Osteocyte (in vitro differentiated cells): ENCODE measurements around the gene WDR81. TPM values are rescaled to one million over a fixed set of nuclear protein-coding genes. Genes with fewer than 3 reads are reported as not detected.

Experiments used
- DNase-seq: peaks from one replicate; pipeline ENCODE4 v3.0.0; 2021; ENCODE audit warnings: mixed read lengths; ENCODE audit not compliant: unreplicated experiment; ENCODE audit errors: extremely low spot score
- H3K27ac Mint-ChIP-seq: one replicate; pipeline ENCODE4 v1.8.0; 2021; ENCODE audit warnings: mild to moderate bottlenecking, mixed read lengths; ENCODE audit not compliant: unreplicated experiment
- H3K27me3 Mint-ChIP-seq: one replicate; pipeline ENCODE4 v1.8.0; 2021; ENCODE audit warnings: mixed read lengths; ENCODE audit not compliant: unreplicated experiment
- H3K36me3 Mint-ChIP-seq: one replicate; pipeline ENCODE4 v1.8.0; 2021; ENCODE audit warnings: mixed read lengths; ENCODE audit not compliant: unreplicated experiment
- H3K4me1 Mint-ChIP-seq: one replicate; pipeline ENCODE4 v1.8.0; 2021; ENCODE audit warnings: mixed read lengths; ENCODE audit not compliant: unreplicated experiment
- H3K4me3 Mint-ChIP-seq: one replicate; pipeline ENCODE4 v1.8.0; 2021; ENCODE audit warnings: mild to moderate bottlenecking, moderate library complexity, mixed read lengths; ENCODE audit not compliant: unreplicated experiment
- H3K9me3 Mint-ChIP-seq: one replicate; pipeline ENCODE4 v1.8.0; 2021; ENCODE audit warnings: mixed read lengths; ENCODE audit not compliant: unreplicated experiment
- total RNA-seq: library from RNA; stranded (reverse); gene quantifications from 2 replicates; pipeline ENCODE4 v1.2.1, GENCODE V29; 2021
- TF ChIP-seq, protein P1 (sequence below): fragments of 200-600 bp; sonication (generic); IDR thresholded peaks from 2 replicates; pipeline ENCODE4 v1.5.0; 2021; ENCODE audit warnings: antibody characterized with exemption, mild to moderate bottlenecking, moderate library complexity

The WDR81 gene
- total RNA-seq, 1 donor from 2014 or later, result 33.3 TPM

DNA sequence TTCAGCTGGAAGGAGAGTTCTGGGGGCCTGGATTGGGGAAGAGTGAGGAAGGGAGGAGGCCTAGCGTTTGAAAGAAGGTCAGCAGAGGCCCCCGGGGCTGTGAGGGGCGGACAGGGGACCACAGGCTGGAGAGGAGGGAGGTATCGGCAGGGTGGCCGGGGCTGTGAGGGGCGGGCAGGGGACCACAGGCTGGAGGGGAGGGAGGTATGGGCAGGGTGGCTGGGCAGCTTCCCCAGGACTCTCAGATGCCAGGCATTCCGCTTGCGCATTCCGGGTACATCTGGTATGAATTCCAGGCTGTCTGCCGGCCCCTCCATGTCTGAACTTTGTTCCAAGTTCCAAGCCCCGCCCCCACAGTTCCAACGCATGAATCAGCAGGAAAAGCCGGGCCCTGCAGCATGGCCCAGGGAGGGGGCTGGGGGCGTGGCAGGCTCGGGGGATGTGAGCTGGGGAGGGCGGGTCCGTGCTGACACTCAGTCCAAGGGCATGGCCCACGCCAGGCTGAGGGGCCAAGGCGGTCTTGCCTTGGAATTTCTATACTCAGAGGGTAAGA, 10.0 kb upstream of the WDR81 start:
- H3K27ac Mint-ChIP-seq, result peak overlapping the region; percentile 97
- H3K9me3 Mint-ChIP-seq, result no peaks in the 10 kb centered on the region
- peaks cover 17% of the 10 kb centered on the region for H3K36me3 Mint-ChIP-seq
- H3K27me3 Mint-ChIP-seq, result no peaks in the 10 kb centered on the region
- TF ChIP-seq, protein P1, sequence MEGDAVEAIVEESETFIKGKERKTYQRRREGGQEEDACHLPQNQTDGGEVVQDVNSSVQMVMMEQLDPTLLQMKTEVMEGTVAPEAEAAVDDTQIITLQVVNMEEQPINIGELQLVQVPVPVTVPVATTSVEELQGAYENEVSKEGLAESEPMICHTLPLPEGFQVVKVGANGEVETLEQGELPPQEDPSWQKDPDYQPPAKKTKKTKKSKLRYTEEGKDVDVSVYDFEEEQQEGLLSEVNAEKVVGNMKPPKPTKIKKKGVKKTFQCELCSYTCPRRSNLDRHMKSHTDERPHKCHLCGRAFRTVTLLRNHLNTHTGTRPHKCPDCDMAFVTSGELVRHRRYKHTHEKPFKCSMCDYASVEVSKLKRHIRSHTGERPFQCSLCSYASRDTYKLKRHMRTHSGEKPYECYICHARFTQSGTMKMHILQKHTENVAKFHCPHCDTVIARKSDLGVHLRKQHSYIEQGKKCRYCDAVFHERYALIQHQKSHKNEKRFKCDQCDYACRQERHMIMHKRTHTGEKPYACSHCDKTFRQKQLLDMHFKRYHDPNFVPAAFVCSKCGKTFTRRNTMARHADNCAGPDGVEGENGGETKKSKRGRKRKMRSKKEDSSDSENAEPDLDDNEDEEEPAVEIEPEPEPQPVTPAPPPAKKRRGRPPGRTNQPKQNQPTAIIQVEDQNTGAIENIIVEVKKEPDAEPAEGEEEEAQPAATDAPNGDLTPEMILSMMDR, result no peak
- H3K4me1 Mint-ChIP-seq, result peaks cover 58% of the 10 kb centered on the region
- DNase-seq, result peak; percentile 99
- H3K4me3 Mint-ChIP-seq, result peak overlapping the region; percentile 94

DNA sequence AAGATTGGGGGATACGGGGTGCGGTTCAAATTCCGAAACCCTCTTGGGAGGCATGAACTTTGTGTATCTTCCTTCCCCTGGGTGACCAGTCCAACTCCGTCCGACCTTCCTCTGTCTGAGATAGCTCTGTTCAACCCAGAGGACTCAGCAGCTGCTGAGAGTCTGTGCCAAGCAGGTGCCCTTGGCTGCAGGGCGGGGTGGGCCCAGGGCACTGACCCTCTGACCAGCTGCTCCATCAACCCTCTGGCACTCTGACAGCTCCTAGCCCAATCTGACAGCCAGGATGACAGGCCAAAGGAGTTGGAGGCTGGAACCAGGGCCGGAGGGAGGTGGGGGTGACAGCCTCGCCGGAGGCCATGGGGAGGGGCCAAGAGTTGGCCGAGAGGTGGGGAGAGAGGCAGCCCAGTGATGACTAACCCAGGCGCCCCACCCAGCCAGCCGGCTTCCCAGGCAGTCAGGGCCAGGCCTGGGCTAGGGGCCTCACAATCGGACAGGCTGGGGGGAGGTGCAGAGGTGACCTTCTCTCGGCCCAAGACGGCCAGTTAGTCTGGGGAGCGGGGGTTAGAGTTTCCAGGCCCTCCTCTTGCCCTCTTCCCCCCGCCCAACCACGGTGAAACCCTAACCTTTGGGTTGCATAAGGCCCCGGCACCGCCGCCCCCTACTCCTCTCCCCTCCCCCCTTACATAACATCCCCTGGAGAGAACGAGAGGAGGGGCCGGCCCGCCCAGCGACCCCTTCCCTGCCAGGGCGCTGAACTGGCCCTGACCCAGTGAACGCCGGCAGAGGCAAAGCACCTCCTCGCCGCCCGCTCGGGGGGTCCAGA, 9.3 kb upstream of the WDR81 start:
- Mint-ChIP-seq H3K27ac (peak overlapping the region; percentile 97), H3K4me1 (peaks cover 59% of the 10 kb centered on the region), H3K9me3 (no peaks in the 10 kb centered on the region), H3K27me3 (no peaks in the 10 kb centered on the region), H3K36me3 (peaks cover 17% of the 10 kb centered on the region), H3K4me3 (peak overlapping the region; percentile 94)
- peak; percentile 96 for DNase-seq
- TF ChIP-seq, protein P1, result no peak

DNA sequence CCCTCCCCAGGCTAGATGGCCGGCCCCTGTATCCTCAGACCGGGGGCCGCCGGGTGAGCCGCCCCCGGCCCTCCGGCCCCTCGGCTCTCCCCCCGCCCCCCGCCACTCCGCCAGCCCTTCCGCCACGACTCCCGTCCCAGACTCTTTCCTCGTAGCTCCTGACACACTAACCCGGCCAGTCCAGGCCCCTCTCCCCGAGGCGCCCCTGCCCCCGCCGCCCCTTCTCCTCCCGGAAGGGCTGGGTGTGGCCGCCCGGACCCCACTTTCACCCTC, 8.8 kb upstream of the WDR81 start:
- TF ChIP-seq, protein P1, result no peak
- Mint-ChIP-seq H3K27ac (peak overlapping the region; percentile 97), H3K4me1 (peaks cover 60% of the 10 kb centered on the region), H3K27me3 (no peaks in the 10 kb centered on the region), H3K36me3 (peaks cover 17% of the 10 kb centered on the region), H3K9me3 (no peaks in the 10 kb centered on the region), H3K4me3 (peak overlapping the region; percentile 94)
- DNase-seq, result no peak

DNA sequence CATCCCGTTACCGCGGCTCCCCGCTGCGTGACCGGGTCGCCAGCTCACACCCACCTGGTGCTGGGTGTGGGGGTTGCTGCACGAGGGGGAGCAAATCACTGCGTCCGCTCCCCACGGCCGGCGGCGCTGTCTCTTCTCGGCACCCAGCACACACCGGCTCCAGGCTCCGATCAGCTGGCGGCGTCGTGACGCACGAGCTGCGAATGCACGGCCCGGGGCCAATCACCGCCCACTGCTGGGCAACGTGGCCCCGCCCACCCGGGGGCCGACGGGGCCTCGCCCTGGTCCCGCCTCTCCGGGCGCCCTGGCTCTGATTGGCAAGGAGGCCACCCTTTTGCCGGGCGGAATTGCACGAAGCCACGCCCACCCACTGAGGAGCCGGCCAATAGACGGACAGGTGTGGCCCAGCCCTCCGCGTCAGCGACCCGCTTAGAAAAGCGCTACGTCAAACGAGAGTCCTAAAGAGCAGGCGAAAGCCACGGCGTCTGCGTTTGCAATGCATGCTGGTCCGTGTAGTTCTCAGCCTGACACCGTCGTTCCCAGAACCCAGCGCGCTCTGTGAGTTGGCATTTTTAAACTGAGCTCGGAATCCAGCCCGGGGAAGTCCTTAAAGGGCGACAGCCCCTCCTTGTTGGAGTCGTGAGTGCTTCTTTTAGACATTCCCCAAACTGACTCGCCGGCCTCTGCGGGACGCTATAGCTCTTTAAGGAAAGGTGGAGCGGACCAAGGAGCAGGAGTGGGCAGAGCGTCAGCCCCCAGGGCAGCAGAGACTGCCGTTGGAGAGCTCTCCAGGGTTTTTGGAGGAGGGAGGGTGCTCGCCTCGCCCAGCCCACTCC, 8.2 kb upstream of the WDR81 start:
- TF ChIP-seq, protein P1, result no peak
- no peaks in the 10 kb centered on the region for H3K27me3 Mint-ChIP-seq

More for the DNA sequence above, 8.2 kb upstream of the WDR81 start:
- H3K4me3 Mint-ChIP-seq, result peak overlapping the region; percentile 94
- peaks cover 15% of the 10 kb centered on the region for H3K36me3 Mint-ChIP-seq
- peak; percentile 100 for DNase-seq
- no peaks in the 10 kb centered on the region for H3K9me3 Mint-ChIP-seq
- H3K4me1 Mint-ChIP-seq, result peaks cover 58% of the 10 kb centered on the region
- peak overlapping the region; percentile 100 for H3K27ac Mint-ChIP-seq
